OCI-LY3 (cell line): ENCODE measurements around the gene HOXD13.

ENCODE experiments used
- H2AFZ ChIP-seq: fragments of 200-600, 300-600 bp; shearing (Covaris generic); 2 replicates; pipeline ENCODE4 v1.6.0; 2014; ENCODE audit warnings: antibody characterized with exemption, low read depth, low read length
- H3K27ac ChIP-seq: fragments of 200-600, 300-600 bp; sonication (generic); 2 replicates; pipeline ENCODE4 v1.5.1; 2014; ENCODE audit warnings: mild to moderate bottlenecking, low read length, moderate library complexity, mixed read lengths
- H3K27me3 ChIP-seq: fragments of 200-600, 300-600 bp; sonication (generic); 2 replicates; pipeline ENCODE4 v1.6.1; 2014; ENCODE audit warnings: low read depth, low read length, mixed read lengths
- H3K36me3 ChIP-seq: fragments of 200-600, 300-600 bp; sonication (generic); replicated peaks from 2 replicates; pipeline ENCODE3; 2014; ENCODE audit warnings: low read depth, low read length, mixed read lengths
- H3K4me1 ChIP-seq: fragments of 300-600, 200-600 bp; sonication (generic); 2 replicates; pipeline ENCODE4 v1.6.1; 2014; ENCODE audit warnings: low read length, mixed read lengths
- H3K4me2 ChIP-seq: fragments of 200-600, 300-600 bp; sonication (generic); 2 replicates; pipeline ENCODE4 v1.6.1; 2014; ENCODE audit warnings: low read length, mixed read lengths
- H3K4me3 ChIP-seq: fragments of 300-600, 200-600 bp; sonication (generic); 2 replicates; pipeline ENCODE4 v1.5.1; 2014; ENCODE audit warnings: antibody characterized with exemption, mild to moderate bottlenecking, low read length, moderate library complexity
- H3K79me2 ChIP-seq: fragments of 300-600, 200-600 bp; shearing (Covaris generic); 2 replicates; pipeline ENCODE4 v1.6.1; 2014; ENCODE audit warnings: mild to moderate bottlenecking, low read length, mixed read lengths
- H3K9ac ChIP-seq: fragments of 300-600, 200-600 bp; shearing (Covaris generic); 2 replicates; pipeline ENCODE4 v1.6.0; 2014; ENCODE audit warnings: mild to moderate bottlenecking, low read length, moderate library complexity
- H3K9me3 ChIP-seq: fragments of 200-600, 300-600 bp; shearing (Covaris generic); 2 replicates; pipeline ENCODE4 v1.6.1; 2014; ENCODE audit warnings: low read length, mixed read lengths; ENCODE audit not compliant: insufficient read depth
- H4K20me1 ChIP-seq: fragments of 200-600, 300-600 bp; sonication (generic); 2 replicates; pipeline ENCODE4 v1.6.1; 2016; ENCODE audit warnings: low read length, mixed read lengths; ENCODE audit not compliant: insufficient read depth
- CTCF ChIP-seq: fragments of 200-600, 300-600 bp; sonication (generic); IDR thresholded peaks from 2 replicates; pipeline ENCODE4 v1.5.1; 2014; ENCODE audit warnings: antibody characterized with exemption, low read length, low read depth
- EZH2phosphoT487 ChIP-seq: fragments of 200-600 bp; shearing (Covaris generic); IDR thresholded peaks from 2 replicates; pipeline ENCODE4 v1.6.1; 2018; ENCODE audit warnings: antibody characterized with exemption, mixed run types, low read depth

The HOXD13 gene

GRCh38 chr2:176117823-176118371 lies 25.4 kb downstream of the HOXD13 start:
- TF ChIP-seq CTCF: no peak
- no peak for TF ChIP-seq EZH2phosphoT487
- H3K79me2 ChIP-seq: no peaks in the 10 kb centered on the region
- H3K9ac ChIP-seq: no peak overlapping the region
- no peaks in the 10 kb centered on the region for H3K27me3 ChIP-seq
- H3K4me2 ChIP-seq: no peak overlapping the region
- no peaks in the 10 kb centered on the region for H3K36me3 ChIP-seq
- H3K27ac ChIP-seq: no peak overlapping the region
- no peaks in the 10 kb centered on the region for H4K20me1 ChIP-seq
- H3K4me3 ChIP-seq: no peak overlapping the region
- no peak overlapping the region for H2AFZ ChIP-seq
- H3K4me1 ChIP-seq: no peaks in the 10 kb centered on the region
- no peaks in the 10 kb centered on the region for H3K9me3 ChIP-seq

DNA sequence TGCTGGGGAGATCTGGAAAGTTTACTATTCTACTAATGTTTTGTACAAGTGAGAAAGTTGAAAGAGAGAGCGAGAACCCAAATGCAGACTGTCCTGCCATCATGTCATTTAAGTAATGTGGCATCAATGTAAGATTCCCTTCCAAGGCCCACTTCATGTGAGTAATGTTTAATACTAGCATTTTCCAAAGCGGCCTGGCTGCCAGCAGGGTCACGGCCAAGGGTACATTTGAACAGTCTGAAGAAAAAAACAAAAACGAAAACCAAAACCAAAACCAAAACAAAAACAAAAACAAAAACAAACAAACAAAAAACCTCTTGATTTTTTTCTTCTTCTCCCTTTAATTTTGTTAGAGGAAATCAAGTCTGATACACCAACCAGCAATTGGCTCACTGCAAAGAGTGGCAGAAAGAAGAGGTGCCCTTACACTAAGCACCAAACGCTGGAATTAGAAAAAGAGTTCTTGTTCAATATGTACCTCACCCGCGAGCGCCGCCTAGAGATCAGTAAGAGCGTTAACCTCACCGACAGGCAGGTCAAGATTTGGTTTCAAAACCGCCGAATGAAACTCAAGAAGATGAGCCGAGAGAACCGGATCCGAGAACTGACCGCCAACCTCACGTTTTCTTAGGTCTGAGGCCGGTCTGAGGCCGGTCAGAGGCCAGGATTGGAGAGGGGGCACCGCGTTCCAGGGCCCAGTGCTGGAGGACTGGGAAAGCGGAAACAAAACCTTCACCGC lies 26.2 kb downstream of the HOXD13 start:
- peak; percentile 22; the same call in 1 of the 2 replicates for TF ChIP-seq CTCF
- no peak for TF ChIP-seq EZH2phosphoT487
- H3K79me2 ChIP-seq: no peaks in the 10 kb centered on the region
- no peaks in the 10 kb centered on the region for H3K36me3 ChIP-seq
- H3K9me3 ChIP-seq: no peaks in the 10 kb centered on the region
- H3K27me3 ChIP-seq: no peaks in the 10 kb centered on the region
- no peak overlapping the region for H3K4me3 ChIP-seq
- H3K4me2 ChIP-seq: no peak overlapping the region
- H3K9ac ChIP-seq: no peak overlapping the region
- no peak overlapping the region for H2AFZ ChIP-seq
- H3K27ac ChIP-seq: no peak overlapping the region
- H3K4me1 ChIP-seq: no peaks in the 10 kb centered on the region
- no peaks in the 10 kb centered on the region for H4K20me1 ChIP-seq

DNA sequence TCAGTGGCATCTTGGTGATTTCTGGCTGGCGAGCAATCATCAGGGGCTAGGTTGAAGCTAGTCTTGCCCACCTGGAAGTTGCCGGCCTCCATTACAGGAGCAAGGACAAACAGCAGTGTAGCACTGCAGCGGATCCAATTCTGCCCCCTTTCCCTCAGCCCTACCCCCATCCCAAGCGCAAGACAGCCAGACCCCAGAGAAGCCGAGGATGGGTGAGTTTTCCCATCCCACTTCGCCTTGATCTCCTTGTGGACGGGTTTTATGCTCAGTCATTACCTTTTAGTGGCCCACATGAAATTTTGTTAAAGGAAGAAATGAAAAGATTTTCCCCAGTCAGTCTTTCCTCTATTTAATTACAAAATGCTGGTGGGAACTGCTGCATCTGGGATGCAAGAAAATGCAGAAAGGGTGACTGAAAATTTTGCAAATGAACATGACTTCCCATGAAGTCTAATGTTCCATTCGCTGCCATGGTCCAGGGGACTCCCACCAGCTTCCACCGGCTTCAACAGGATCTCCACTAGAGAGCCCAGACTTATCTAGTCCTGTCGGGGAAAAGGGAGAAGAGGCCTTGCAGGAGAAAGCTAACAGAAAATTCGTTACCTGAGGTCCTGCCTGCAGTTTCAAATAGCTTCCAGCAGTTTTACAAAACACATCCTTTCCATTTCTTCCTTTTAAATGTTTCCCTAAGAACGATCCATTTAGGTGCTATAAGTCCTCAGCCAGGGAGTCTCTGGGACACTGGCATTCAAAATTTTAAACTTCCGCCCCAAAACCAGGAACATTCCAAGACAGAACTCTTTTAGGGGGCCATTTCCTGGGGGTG lies 28.1 kb downstream of the HOXD13 start:
- H3K36me3 ChIP-seq: no peaks in the 10 kb centered on the region
- TF ChIP-seq EZH2phosphoT487 (no peak), CTCF (no peak)
- H4K20me1 ChIP-seq: no peaks in the 10 kb centered on the region
- H3K4me2 ChIP-seq: no peak overlapping the region
- no peaks in the 10 kb centered on the region for H3K9me3 ChIP-seq
- no peak overlapping the region for H3K4me3 ChIP-seq
- H3K27ac ChIP-seq: no peak overlapping the region
- no peaks in the 10 kb centered on the region for H3K79me2 ChIP-seq
- H3K27me3 ChIP-seq: no peaks in the 10 kb centered on the region
- no peaks in the 10 kb centered on the region for H3K4me1 ChIP-seq
- H2AFZ ChIP-seq: no peak overlapping the region
- H3K9ac ChIP-seq: no peak overlapping the region
